K562 (cell line): ENCODE data around the gene ABCC6. TPM values are rescaled to one million over a fixed set of nuclear protein-coding genes. Genes with fewer than 3 reads are reported as not detected.

Experiments
- ADNP ChIP-seq: fragments of 200-800 bp; sonication (Bioruptor generic); IDR thresholded peaks from 2 replicates; pipeline ENCODE4 v1.6.1; 2016; ENCODE audit warnings: missing genetic modification characterization, missing compliant biosample characterization
- ARID2 ChIP-seq: fragments of 450-650 bp; IDR thresholded peaks from 2 replicates; pipeline ENCODE4 v1.6.1; 2017; ENCODE audit warnings: antibody characterized with exemption, mild to moderate bottlenecking
- ATF1 ChIP-seq, 2 experiments: fragments of 450-650 bp in 1 of 2; IDR thresholded peaks; 2 replicates each; pipeline ENCODE4 v1.6.1; 2016; ENCODE audit warnings: missing compliant biosample characterization in 1 of 2, missing genetic modification characterization in 1 of 2
- BCOR ChIP-seq: fragments of 450-650 bp; IDR thresholded peaks from 2 replicates; pipeline ENCODE4 v1.6.1; 2016
- BRF2 ChIP-seq: IDR thresholded peaks from 3 replicates; pipeline ENCODE4 v1.6.1; 2011; ENCODE audit warnings: borderline replicate concordance, mild to moderate bottlenecking; ENCODE audit not compliant: insufficient read length, insufficient read depth
- ELF1 ChIP-seq: fragments of 200-800 bp; sonication (Bioruptor generic); IDR thresholded peaks from 2 replicates; pipeline ENCODE4 v1.6.1; 2016; ENCODE audit warnings: missing genetic modification characterization, missing compliant biosample characterization
- FOXJ2 ChIP-seq: fragments of 200-800 bp; sonication (Bioruptor generic); IDR thresholded peaks from 2 replicates; pipeline ENCODE4 v1.6.1; 2016; ENCODE audit warnings: missing genetic modification characterization, missing compliant biosample characterization
- FOXP1 ChIP-seq: sonication (generic); formaldehyde crosslinking; IDR thresholded peaks from 2 replicates; pipeline ENCODE4 v1.8.0; 2022; ENCODE audit warnings: mild to moderate bottlenecking, missing genetic modification reagents
- GABPB1 ChIP-seq: sonication (generic); formaldehyde crosslinking; IDR thresholded peaks from 2 replicates; pipeline ENCODE4 v1.8.0; 2022; ENCODE audit warnings: mild to moderate bottlenecking, missing genetic modification reagents
- HDAC8 ChIP-seq: fragments of 450-650 bp; IDR thresholded peaks from 2 replicates; pipeline ENCODE4 v1.6.1; 2016; ENCODE audit warnings: mild to moderate bottlenecking, missing genetic modification characterization, moderate library complexity, missing compliant biosample characterization
- HEY1 ChIP-seq: fragments of 250-450 bp; sonication (Bioruptor Pico); IDR thresholded peaks from 2 replicates; pipeline ENCODE4 v1.5.0; 2020; ENCODE audit warnings: mild to moderate bottlenecking, moderate library complexity, borderline replicate concordance
- IRF2 ChIP-seq: sonication (generic); formaldehyde crosslinking; IDR thresholded peaks from 2 replicates; pipeline ENCODE4 v1.8.1; 2022; ENCODE audit warnings: mild to moderate bottlenecking, missing genetic modification reagents
- KDM1A ChIP-seq, 2 experiments: fragments of 450-650 bp; IDR thresholded peaks; 2 replicates each; pipeline ENCODE4 v1.6.1; 2016; ENCODE audit warnings: mild to moderate bottlenecking in 2 of 2
- MCM3 ChIP-seq: fragments of 450-650 bp; IDR thresholded peaks from 2 replicates; pipeline ENCODE4 v1.6.1; 2016
- NFRKB ChIP-seq: fragments of 450-650 bp; IDR thresholded peaks from 2 replicates; pipeline ENCODE4 v1.6.1; 2016; ENCODE audit warnings: low read depth
- PATZ1 ChIP-seq: fragments of 250-450 bp; sonication (Bioruptor Pico); IDR thresholded peaks from 2 replicates; pipeline ENCODE4 v1.5.0; 2020; ENCODE audit warnings: mild to moderate bottlenecking, borderline replicate concordance
- RBM25 ChIP-seq: fragments of 200-400 bp; formaldehyde crosslinking; IDR thresholded peaks from 2 replicates; pipeline ENCODE4 v1.6.1; 2018; ENCODE audit warnings: low read length, low read depth, moderate library complexity; ENCODE audit not compliant: severe bottlenecking
- SMARCA5 ChIP-seq: fragments of 450-650 bp; IDR thresholded peaks from 2 replicates; pipeline ENCODE4 v1.6.1; 2016
- TBL1XR1 ChIP-seq, 2 experiments: IDR thresholded peaks; 2 replicates each; pipeline ENCODE4 v1.6.1; 2012; ENCODE audit warnings: improper control_type of control experiment in 2 of 2, low read length in 2 of 2, mild to moderate bottlenecking in 1 of 2
- TFAP4 ChIP-seq: sonication (generic); formaldehyde crosslinking; IDR thresholded peaks from 2 replicates; pipeline ENCODE4 v1.8.0; 2022; ENCODE audit warnings: missing genetic modification reagents, mild to moderate bottlenecking, moderate library complexity, borderline replicate concordance
- ZBTB7A ChIP-seq: IDR thresholded peaks from 2 replicates; pipeline ENCODE4 v1.6.1; 2011; ENCODE audit warnings: low read depth, mild to moderate bottlenecking, low read length, moderate library complexity, borderline replicate concordance; ENCODE audit not compliant: control insufficient read depth
- ZFP36 ChIP-seq: fragments of 150-350 bp; IDR thresholded peaks from 2 replicates; pipeline ENCODE4 v1.6.1; 2018; ENCODE audit warnings: low read length, low read depth; ENCODE audit not compliant: partially characterized antibody
- ZNF282 ChIP-seq: sonication (generic); formaldehyde crosslinking; IDR thresholded peaks from 2 replicates; pipeline ENCODE4 v1.8.1; 2023; ENCODE audit warnings: missing genetic modification reagents
- ZNF347 ChIP-seq: fragments of 450-650 bp; formaldehyde crosslinking; IDR thresholded peaks from 2 replicates; pipeline ENCODE4 v1.4.0; 2020; ENCODE audit warnings: low read depth, mild to moderate bottlenecking, moderate library complexity
- ZNF79 ChIP-seq: fragments of 250-450 bp; sonication (Bioruptor Pico); IDR thresholded peaks from 2 replicates; pipeline ENCODE4 v1.4.0; 2020; ENCODE audit warnings: low read depth, mild to moderate bottlenecking, moderate library complexity
- polyA plus RNA-seq, 8 experiments: library from polyadenylated mRNA; depleted of rRNA in 4 of 8; stranded (reverse) in 5 of 8; unstranded in 3 of 8; fragments of >200 nt; fragmentation: Nextera tagmentation in 2 of 8; fragmentation: Illumina TruSeq in 1 of 8; extraction: Ambion mirVana in 2 of 8; extraction: Trizol in 1 of 8; gene quantifications; 2 replicates each; pipeline versions ENCODE4 v1.2.1 to v1.2.3, GENCODE V29; 2011 to 2014; ENCODE audit warnings: inconsistent platforms in 1 of 8, missing spikeins in 1 of 8
- total RNA-seq, 7 experiments: library from RNA; depleted of rRNA in 6 of 7; stranded (reverse); fragments of >200 nt in 6 of 7; fragmentation: Illumina TruSeq in 2 of 7; extraction: Trizol in 2 of 7; gene quantifications; 2 replicates each; pipeline versions ENCODE4 v1.2.1 to v1.2.3, GENCODE V29; 2011 to 2021; ENCODE audit warnings: low replicate concordance in 1 of 7

The ABCC6 gene
- total and polyA plus RNA-seq, 9 of the 15 experiments (the other 6 are each of a cell fraction or from before 2014, with no cell fraction given), result 0.03 to 0.46 (median 0.07) TPM; not detected in 4

GRCh38 chr16:16112450-16113053 is 110.7 kb downstream of the ABCC6 start (continued):
- TF ChIP-seq KDM1A (IDR thresholded peaks at IDR 0.05) (peak in 1 of 2 experiments; percentile 52; a peak in 1 of 4 replicates), ELF1 (no peak), RBM25 (peak; percentile 81), GABPB1 (0 out of 2 replicates have a peak, but pooled peaks have one; percentile 21), FOXJ2 (tag) (no peak), FOXP1 (CRISPR knock-in tag) (no peak), PATZ1 (CRISPR knock-in tag) (no peak), MCM3 (no peak), ATF1 (CRISPR knock-in tag; IDR thresholded peaks at IDR 0.05) (no peak), ATF1 (tag; IDR thresholded peaks at IDR 0.05) (no peak), ZNF282 (CRISPR knock-in tag) (no peak), SMARCA5 (peak; percentile 75; the same call in 1 of the 2 replicates), ZNF79 (CRISPR knock-in tag) (no peak), BRF2 (no peak), ARID2 (no peak), ZNF347 (no peak), NFRKB (no peak), ZFP36 (peak; percentile 79), IRF2 (0 out of 2 replicates have a peak, but pooled peaks have one; percentile 49), TBL1XR1 (IDR thresholded peaks at IDR 0.05; ENCODE audit: low read length in 2 of 2) (no peak), ZBTB7A (no peak), HDAC8 (tag) (no peak), TFAP4 (CRISPR knock-in tag) (no peak), HEY1 (CRISPR knock-in tag) (no peak), ADNP (tag) (0 out of 2 replicates have a peak, but pooled peaks have one; percentile 57), BCOR (peak; percentile 94)
